ENCODE data around the gene MAPK10.

MAPK10 gene

DNA sequence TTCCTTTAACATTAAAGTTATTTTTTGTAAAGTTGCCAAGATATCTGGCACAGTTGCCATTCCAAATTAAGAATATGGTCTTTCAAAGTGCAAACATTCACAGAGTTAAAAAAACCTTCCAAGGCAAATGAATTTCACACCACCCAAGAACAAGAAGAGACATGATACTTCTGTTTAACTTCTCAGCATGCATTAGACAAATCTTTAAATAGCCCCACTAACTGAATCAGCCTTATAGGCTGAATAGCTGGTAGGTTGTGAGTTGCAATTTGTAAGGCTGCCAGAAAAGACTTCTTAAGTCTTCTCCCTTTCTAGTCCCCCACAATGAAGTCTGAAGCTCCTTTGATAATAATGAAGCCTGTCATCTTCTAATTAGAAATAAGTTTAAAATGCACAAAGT lies 95.6 kb downstream of the MAPK10 start:
- no peak overlapping the region for H3K27ac ChIP-seq
- TF ChIP-seq ZFX (IDR thresholded peaks at IDR 0.05; ENCODE audit: borderline replicate concordance): no peak
- TF ChIP-seq, protein P1, sequence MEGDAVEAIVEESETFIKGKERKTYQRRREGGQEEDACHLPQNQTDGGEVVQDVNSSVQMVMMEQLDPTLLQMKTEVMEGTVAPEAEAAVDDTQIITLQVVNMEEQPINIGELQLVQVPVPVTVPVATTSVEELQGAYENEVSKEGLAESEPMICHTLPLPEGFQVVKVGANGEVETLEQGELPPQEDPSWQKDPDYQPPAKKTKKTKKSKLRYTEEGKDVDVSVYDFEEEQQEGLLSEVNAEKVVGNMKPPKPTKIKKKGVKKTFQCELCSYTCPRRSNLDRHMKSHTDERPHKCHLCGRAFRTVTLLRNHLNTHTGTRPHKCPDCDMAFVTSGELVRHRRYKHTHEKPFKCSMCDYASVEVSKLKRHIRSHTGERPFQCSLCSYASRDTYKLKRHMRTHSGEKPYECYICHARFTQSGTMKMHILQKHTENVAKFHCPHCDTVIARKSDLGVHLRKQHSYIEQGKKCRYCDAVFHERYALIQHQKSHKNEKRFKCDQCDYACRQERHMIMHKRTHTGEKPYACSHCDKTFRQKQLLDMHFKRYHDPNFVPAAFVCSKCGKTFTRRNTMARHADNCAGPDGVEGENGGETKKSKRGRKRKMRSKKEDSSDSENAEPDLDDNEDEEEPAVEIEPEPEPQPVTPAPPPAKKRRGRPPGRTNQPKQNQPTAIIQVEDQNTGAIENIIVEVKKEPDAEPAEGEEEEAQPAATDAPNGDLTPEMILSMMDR (IDR thresholded peaks at IDR 0.05): no peak

GRCh38 chr4:86261636-86262035 lies 98.2 kb downstream of the MAPK10 start:
- TF ChIP-seq, protein P1 (IDR thresholded peaks at IDR 0.05): no peak
- TF ChIP-seq ZFX (IDR thresholded peaks at IDR 0.05; ENCODE audit: borderline replicate concordance): no peak
- no peak overlapping the region for H3K27ac ChIP-seq

GRCh38 chr4:86256086-86256485 lies 103.8 kb downstream of the MAPK10 start:
- no peak for TF ChIP-seq ZFX (IDR thresholded peaks at IDR 0.05; ENCODE audit: borderline replicate concordance)
- TF ChIP-seq, protein P1 (IDR thresholded peaks at IDR 0.05): no peak
- no peak overlapping the region for H3K27ac ChIP-seq

- H3K27ac ChIP-seq: no peak overlapping the region
- TF ChIP-seq, protein P1 (IDR thresholded peaks at IDR 0.05): no peak
- no peak for TF ChIP-seq ZFX (IDR thresholded peaks at IDR 0.05; ENCODE audit: borderline replicate concordance)
These were observed 109.2 kb downstream of the MAPK10 start for GRCh38 chr4:86250619-86251018.

GRCh38 chr4:86250006-86250405 lies 109.8 kb downstream of the MAPK10 start:
- no peak overlapping the region for H3K27ac ChIP-seq
- TF ChIP-seq ZFX (IDR thresholded peaks at IDR 0.05; ENCODE audit: borderline replicate concordance): no peak
- TF ChIP-seq, protein P1 (IDR thresholded peaks at IDR 0.05): no peak

- no peak overlapping the region for H3K27ac ChIP-seq
- TF ChIP-seq, protein P1 (IDR thresholded peaks at IDR 0.05): no peak
- TF ChIP-seq ZFX (IDR thresholded peaks at IDR 0.05; ENCODE audit: borderline replicate concordance): no peak
These were observed 110.8 kb downstream of the MAPK10 start for GRCh38 chr4:86249074-86249473.

- H3K27ac ChIP-seq: no peak overlapping the region
These were observed 111.9 kb downstream of the MAPK10 start for GRCh38 chr4:86247906-86248305.

More at GRCh38 chr4:86247906-86248305, 111.9 kb downstream of the MAPK10 start:
- TF ChIP-seq ZFX (IDR thresholded peaks at IDR 0.05; ENCODE audit: borderline replicate concordance): no peak
- TF ChIP-seq, protein P1 (IDR thresholded peaks at IDR 0.05): no peak

All from 22Rv1 (cell line).